GM23338 (cell line): Measurements from ENCODE around the gene SRM.
"Not testable (repeated sequence)": the region's sequence is repeated elsewhere in the genome, so short reads cannot be mapped to it uniquely, and the experiment has no call there.

Experiments
- CTCF ChIP-seq, 2 experiments: fragments of 200-600 bp in 1 of 2; sonication (generic) in 1 of 2; conservative IDR thresholded peaks; 2 replicates each; pipeline versions ENCODE4 v1.5.1 to v1.6.1; 2016 to 2017; ENCODE audit warnings: antibody characterized with exemption in 2 of 2, low read depth in 2 of 2, mild to moderate bottlenecking in 2 of 2, moderate library complexity in 1 of 2
- EZH2 ChIP-seq: fragments of 200-600 bp; sonication (generic); IDR thresholded peaks from one replicate; pipeline ENCODE4 v1.8.0; 2017; ENCODE audit warnings: antibody characterized with exemption, mild to moderate bottlenecking, low read depth; ENCODE audit not compliant: unreplicated experiment
- EZH2phosphoT487 ChIP-seq: fragments of 200-600 bp; sonication (generic); IDR thresholded peaks from one replicate; pipeline ENCODE4 v1.8.1; 2018; ENCODE audit warnings: antibody characterized with exemption; ENCODE audit not compliant: unreplicated experiment
- JUNB ChIP-seq: IDR thresholded peaks from one replicate; pipeline ENCODE4 v1.6.1; 2016; ENCODE audit warnings: antibody characterized with exemption; ENCODE audit not compliant: unreplicated experiment
- POLR2AphosphoS5 ChIP-seq: IDR thresholded peaks from 2 replicates; pipeline ENCODE4 v1.6.1; 2016; ENCODE audit warnings: antibody characterized with exemption, low read depth
- REST ChIP-seq: IDR thresholded peaks from one replicate; pipeline ENCODE4 v1.6.1; 2018; ENCODE audit warnings: antibody characterized with exemption; ENCODE audit not compliant: unreplicated experiment

GRCh38 chr1:11040105-11040429, 19.8 kb downstream of the SRM start:
- not testable (repeated sequence) for TF ChIP-seq CTCF (conservative IDR thresholded peaks at IDR 0.05; ENCODE audit: low read depth in 2 of 2); REST; EZH2phosphoT487; EZH2; POLR2AphosphoS5; JUNB
